H9 (cell line): ENCODE results near the gene THSD4. TPM values are rescaled to one million over a fixed set of nuclear protein-coding genes. Genes with fewer than 3 reads are reported as not detected.

Source experiments
- DNase-seq: peaks from one replicate; pipeline ENCODE4 v3.0.0-alpha.2; 2017
- H2AFZ ChIP-seq: one replicate; pipeline ENCODE4 v1.6.1; 2013; ENCODE audit warnings: mild to moderate bottlenecking, low read length, control low read depth, moderate library complexity
- H2AK5ac ChIP-seq: 2 replicates; pipeline ENCODE4 v1.6.1; 2013; ENCODE audit warnings: low read length, control low read depth, mixed read lengths; ENCODE audit not compliant: insufficient read length
- H2BK120ac ChIP-seq: one replicate; pipeline ENCODE4 v1.6.1; 2013; ENCODE audit warnings: low read depth, mild to moderate bottlenecking, low read length, control low read depth, inconsistent platforms; ENCODE audit not compliant: poor library complexity, severe bottlenecking
- H2BK12ac ChIP-seq: 2 replicates; pipeline ENCODE4 v1.6.1; 2013; ENCODE audit warnings: low read length, control low read depth, mixed read lengths, low read depth; ENCODE audit not compliant: insufficient read length
- H2BK15ac ChIP-seq: 2 replicates; pipeline ENCODE4 v1.6.1; 2013; ENCODE audit warnings: low read depth, low read length, control low read depth
- H2BK20ac ChIP-seq: one replicate; pipeline ENCODE4 v1.6.1; 2013; ENCODE audit warnings: low read depth, mild to moderate bottlenecking, low read length, control low read depth, inconsistent platforms; ENCODE audit not compliant: poor library complexity, severe bottlenecking
- H2BK5ac ChIP-seq: 2 replicates; pipeline ENCODE4 v1.6.1; 2013; ENCODE audit warnings: low read length, control low read depth, mixed read lengths; ENCODE audit not compliant: insufficient read length
- H3K14ac ChIP-seq: 2 replicates; pipeline ENCODE4 v1.6.1; 2013; ENCODE audit warnings: low read length, control low read depth; ENCODE audit not compliant: insufficient read depth
- H3K18ac ChIP-seq: 2 replicates; pipeline ENCODE4 v1.6.1; 2013; ENCODE audit warnings: low read depth, mild to moderate bottlenecking, mixed read lengths, low read length, control low read depth; ENCODE audit not compliant: insufficient read length
- H3K23ac ChIP-seq: 2 replicates; pipeline ENCODE4 v1.6.1; 2013; ENCODE audit warnings: low read length, control low read depth, mixed read lengths, low read depth; ENCODE audit not compliant: insufficient read length
- H3K23me2 ChIP-seq: 2 replicates; pipeline ENCODE4 v1.6.1; 2013; ENCODE audit warnings: low read depth, mild to moderate bottlenecking, mixed read lengths, low read length, control low read depth; ENCODE audit not compliant: insufficient read length, poor library complexity, severe bottlenecking
- H3K27ac ChIP-seq: 2 replicates; pipeline ENCODE4 v1.5.1; 2013; ENCODE audit warnings: low read length, control low read depth, mixed read lengths, low read depth; ENCODE audit not compliant: insufficient read length
- H3K27me3 ChIP-seq: 2 replicates; pipeline ENCODE4 v1.6.1; 2013; ENCODE audit warnings: low read length, control low read depth, inconsistent platforms; ENCODE audit not compliant: insufficient read depth
- H3K4ac ChIP-seq: 2 replicates; pipeline ENCODE4 v1.6.1; 2013; ENCODE audit warnings: low read depth, mild to moderate bottlenecking, control low read depth, inconsistent platforms, low read length, moderate library complexity
- H3K4me1 ChIP-seq: 2 replicates; pipeline ENCODE4 v1.6.1; 2013; ENCODE audit warnings: low read length, control low read depth, inconsistent platforms; ENCODE audit not compliant: insufficient read depth
- H3K4me2 ChIP-seq: 2 replicates; pipeline ENCODE4 v1.6.1; 2013; ENCODE audit warnings: low read length, control low read depth, mixed read lengths; ENCODE audit not compliant: insufficient read length, insufficient read depth
- H3K56ac ChIP-seq: 2 replicates; pipeline ENCODE4 v1.6.1; 2013; ENCODE audit warnings: low read depth, mild to moderate bottlenecking, mixed read lengths, low read length, control low read depth; ENCODE audit not compliant: insufficient read length
- H3K79me1 ChIP-seq: 2 replicates; pipeline ENCODE4 v1.6.1; 2013; ENCODE audit warnings: low read depth, mild to moderate bottlenecking, moderate library complexity, low read length, control low read depth, inconsistent platforms; ENCODE audit not compliant: insufficient read depth, poor library complexity, severe bottlenecking
- H3K79me2 ChIP-seq: 2 replicates; pipeline ENCODE4 v1.6.1; 2013; ENCODE audit warnings: low read length, control low read depth, inconsistent platforms; ENCODE audit not compliant: insufficient read depth
- H3K9ac ChIP-seq: 2 replicates; pipeline ENCODE4 v1.6.1; 2013; ENCODE audit warnings: low read length, control low read depth, mixed read lengths; ENCODE audit not compliant: insufficient read length; ENCODE audit errors: extremely low read depth
- H3K9me3 ChIP-seq: one replicate; pipeline ENCODE4 v1.6.1; 2013; ENCODE audit warnings: low read depth, low read length, inconsistent platforms; ENCODE audit not compliant: control insufficient read depth
- H3T11ph ChIP-seq: one replicate; pipeline ENCODE4 v1.6.1; 2013; ENCODE audit warnings: mild to moderate bottlenecking, low read length, control low read depth, inconsistent platforms
- H4K20me1 ChIP-seq: one replicate; pipeline ENCODE4 v1.6.1; 2013; ENCODE audit not compliant: control insufficient read depth, insufficient read length, insufficient read depth
- H4K5ac ChIP-seq: 2 replicates; pipeline ENCODE4 v1.6.1; 2013; ENCODE audit warnings: low read depth, mild to moderate bottlenecking, mixed read lengths, low read length, control low read depth; ENCODE audit not compliant: insufficient read length
- H4K8ac ChIP-seq: replicated peaks from 2 replicates; pipeline ENCODE4 v1.6.1; 2013; ENCODE audit warnings: low read length, control low read depth, mixed read lengths, low read depth; ENCODE audit not compliant: insufficient read length
- H4K91ac ChIP-seq: 2 replicates; pipeline ENCODE4 v1.6.1; 2013; ENCODE audit warnings: low read depth, mild to moderate bottlenecking, moderate library complexity, mixed read lengths, low read length, control low read depth; ENCODE audit not compliant: insufficient read length
- H3K27ac Mint-ChIP-seq, 3 experiments: 2 replicates in 2 of 3; 3 replicates in 1 of 3; pipeline ENCODE4 v1.8.0; 2020 to 2021; ENCODE audit warnings: mixed read lengths in 3 of 3, mild to moderate bottlenecking in 1 of 3, moderate library complexity in 1 of 3
- H3K27me3 Mint-ChIP-seq: 2 replicates; pipeline ENCODE4 v1.8.0; 2021; ENCODE audit warnings: low read depth, mild to moderate bottlenecking, moderate library complexity, mixed read lengths
- H3K36me3 Mint-ChIP-seq, 3 experiments: 2 replicates in 2 of 3; 3 replicates in 1 of 3; pipeline ENCODE4 v1.8.0; 2020 to 2021; ENCODE audit warnings: low read depth in 3 of 3, mixed read lengths in 3 of 3; ENCODE audit not compliant: insufficient read depth in 1 of 3
- H3K4me1 Mint-ChIP-seq, 2 experiments: 2 replicates each; pipeline ENCODE4 v1.8.0; 2020; ENCODE audit warnings: mixed read lengths in 2 of 2
- H3K4me3 Mint-ChIP-seq, 2 experiments: 2 replicates in 1 of 2; 3 replicates in 1 of 2; pipeline ENCODE4 v1.8.0; 2020 to 2021; ENCODE audit warnings: mild to moderate bottlenecking in 2 of 2, mixed read lengths in 2 of 2, moderate library complexity in 1 of 2
- H3K9me3 Mint-ChIP-seq, 2 experiments: 2 replicates in 1 of 2; 3 replicates in 1 of 2; pipeline ENCODE4 v1.8.0; 2020; ENCODE audit warnings: mild to moderate bottlenecking in 2 of 2, mixed read lengths in 2 of 2, moderate library complexity in 1 of 2
- CTCF ChIP-seq: fragments of 200-600 bp; sonication (generic); conservative IDR thresholded peaks from 3 replicates; pipeline ENCODE4 v1.8.0; 2021; ENCODE audit warnings: antibody characterized with exemption, mild to moderate bottlenecking
- WGBS: extraction: QIAGEN DNeasy Blood & Tissue Kit; methylation state at CpG from one replicate; pipeline ENCODE4 v1.1.7; 2013; ENCODE audit warnings: missing lambda C conversion rate, low lambda C conversion rate, mixed read lengths; ENCODE audit not compliant: insufficient read length; ENCODE audit errors: extremely low coverage; 5-methylcytosine and 5-hydroxymethylcytosine counted together
- total RNA-seq: library from RNA; stranded (reverse); gene quantifications from 2 replicates; pipeline ENCODE4 v1.2.1, GENCODE V29; 2021

THSD4 gene
- total RNA-seq, 1 experiment from 2014 or later = 5.5 TPM

- Histone ChIP-seq H4K8ac (no peak overlapping the region), H2BK15ac (no peak overlapping the region), H3K9me3 (no peaks in the 10 kb centered on the region), H4K20me1 (no peaks in the 10 kb centered on the region), H3K4me2 (no peak overlapping the region), H2BK5ac (no peak overlapping the region), H3K27me3 (no peaks in the 10 kb centered on the region), H3K18ac (no peak overlapping the region), H2BK20ac (no peak overlapping the region), H3K9ac (no peak overlapping the region), H3K79me1 (no peaks in the 10 kb centered on the region), H4K91ac (no peak overlapping the region), H2BK120ac (no peak overlapping the region), H3K4me1 (peaks cover 2% of the 10 kb centered on the region), H2BK12ac (no peak overlapping the region), H3K56ac (no peak overlapping the region), H3K14ac (no peak overlapping the region), H3K23me2 (no peaks in the 10 kb centered on the region), H4K5ac (no peak overlapping the region), H3K79me2 (no peaks in the 10 kb centered on the region), H3K27ac (no peak overlapping the region), H3K23ac (no peak overlapping the region), H2AK5ac (no peak overlapping the region), H3K4ac (no peak overlapping the region), H3T11ph (no peak overlapping the region), H2AFZ (no peak overlapping the region)
- Mint-ChIP-seq H3K27me3 (0 out of 2 replicates have a peak, but pooled peaks cover 3% of the 10 kb centered on the region), H3K4me3 (no peak overlapping the region), H3K27ac (no peak overlapping the region), H3K36me3 (no peaks in the 10 kb centered on the region), H3K4me1 (peaks cover 9 to 16% of the 10 kb centered on the region in 2 experiments), H3K9me3 (no peaks in the 10 kb centered on the region; a peak in 1 of 5 replicates)
- no peak for DNase-seq
- WGBS = no CpG with 5 or more reads among the region's 7 CpGs
- TF ChIP-seq CTCF = no peak
These were observed 10.6 kb upstream of the THSD4 start for GRCh38 chr15:71104636-71105035.
